NCI-H1694 treated with DMSO at 0.1 percent for 48 hours (cell line): ENCODE data around the gene ESRRA.

Source experiments
- DNase-seq: peaks from one replicate; lab custom pipeline; 2025; lab: John Stamatoyannopoulos, UW

Gene ESRRA

DNA sequence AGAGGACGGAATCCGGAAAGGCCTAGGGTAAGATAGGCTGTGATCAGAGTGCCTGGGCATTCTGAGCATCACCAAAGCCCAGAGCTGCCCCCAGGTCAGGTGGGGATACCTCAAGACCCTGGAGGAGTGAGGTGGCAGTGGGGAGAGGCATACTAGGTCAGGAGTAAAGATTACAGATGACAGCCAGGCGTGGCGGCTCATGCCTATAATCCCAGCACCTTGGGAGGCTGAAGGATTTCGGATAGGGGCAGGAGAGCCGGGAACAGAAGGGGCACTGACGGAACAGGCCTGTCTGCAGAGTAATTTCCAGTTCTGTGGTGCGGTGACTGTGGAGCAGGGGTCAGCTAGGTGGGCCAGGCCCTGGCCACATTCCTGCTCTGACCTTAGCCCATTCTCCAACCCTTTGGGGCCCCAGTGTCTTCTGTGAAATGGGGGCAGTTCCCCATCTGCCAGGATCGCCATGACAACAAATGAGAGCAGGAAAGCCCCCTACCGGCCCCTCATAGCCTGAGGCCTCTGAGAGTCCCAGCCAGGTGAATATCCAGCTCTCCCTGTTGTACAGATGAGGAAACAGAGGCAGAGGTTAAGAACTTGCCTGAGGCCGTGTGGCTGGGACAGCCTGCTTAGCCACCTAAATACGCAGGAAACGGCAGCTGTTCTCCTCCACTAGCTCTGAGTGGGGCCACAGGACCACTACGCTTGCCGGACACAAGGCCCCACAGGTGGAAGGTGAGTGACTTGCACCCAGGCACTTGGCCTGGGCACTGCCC lies 30.1 kb upstream of the ESRRA start:
- no peak for DNase-seq

GRCh38 chr11:64275841-64276240 lies 29.5 kb upstream of the ESRRA start:
- no peak for DNase-seq

GRCh38 chr11:64276653-64277431 lies 28.5 kb upstream of the ESRRA start:
- DNase-seq, result no peak

- DNase-seq, result no peak
Observed at GRCh38 chr11:64278576-64279190, 26.6 kb upstream of the ESRRA start.

DNA sequence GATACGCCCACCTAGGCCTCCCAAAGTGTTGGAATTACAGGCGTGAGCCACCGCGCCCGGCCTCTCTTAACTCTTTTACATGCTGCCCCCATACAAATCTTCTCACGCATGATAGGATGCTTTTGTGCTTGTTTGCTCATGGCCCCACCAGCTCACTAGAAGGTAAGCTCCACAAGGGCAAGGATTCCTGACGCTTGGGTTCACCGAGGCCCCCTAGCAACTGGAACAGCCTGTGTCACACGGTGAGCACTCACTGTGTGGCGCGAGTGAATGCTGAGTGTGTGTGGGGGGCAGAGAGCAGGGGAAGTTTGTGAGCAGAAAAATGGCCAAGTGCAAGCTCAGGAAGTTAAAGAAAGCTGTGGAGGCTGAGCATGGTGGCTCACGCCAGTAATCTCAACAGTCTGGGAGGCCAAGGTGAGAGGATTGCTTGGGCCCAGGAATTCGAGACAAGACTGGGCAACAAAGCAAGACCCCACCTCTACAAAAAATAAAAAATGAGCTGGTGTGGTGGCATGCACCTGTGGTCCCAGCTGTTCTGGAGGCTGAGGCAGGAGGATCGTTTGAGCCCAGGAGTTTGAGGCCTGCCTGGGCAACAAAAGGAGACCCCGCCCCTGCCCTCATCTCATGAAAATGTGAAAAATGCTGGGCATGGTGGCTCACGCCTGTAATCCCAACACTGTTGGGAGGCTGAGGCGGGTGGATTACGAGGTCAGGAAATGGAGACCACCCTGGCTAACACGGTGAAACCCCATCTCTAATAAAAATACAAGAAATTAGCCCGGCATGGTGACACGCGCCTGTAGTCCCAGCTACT lies 23.2 kb upstream of the ESRRA start:
- no peak for DNase-seq

GRCh38 chr11:64283092-64283491 lies 22.2 kb upstream of the ESRRA start:
- DNase-seq, result no peak

- DNase-seq, result peak; percentile 71
Observed at GRCh38 chr11:64284048-64284961, 21.0 kb upstream of the ESRRA start, which contains the start of gene BAD. BAD (minus strand) TSS chr11:64284665; CDS start chr11:64284368, 297 bp downstream.

- DNase-seq, result peak; percentile 55
Observed at GRCh38 chr11:64284962-64285884, 20.1 kb upstream of the ESRRA start, which contains the start of gene GPR137. GPR137 (plus strand) TSS chr11:64285848; CDS start chr11:64286525, 677 bp downstream.

GRCh38 chr11:64285885-64286800 lies 19.2 kb upstream of the ESRRA start:
- peak; percentile 43 for DNase-seq

DNA sequence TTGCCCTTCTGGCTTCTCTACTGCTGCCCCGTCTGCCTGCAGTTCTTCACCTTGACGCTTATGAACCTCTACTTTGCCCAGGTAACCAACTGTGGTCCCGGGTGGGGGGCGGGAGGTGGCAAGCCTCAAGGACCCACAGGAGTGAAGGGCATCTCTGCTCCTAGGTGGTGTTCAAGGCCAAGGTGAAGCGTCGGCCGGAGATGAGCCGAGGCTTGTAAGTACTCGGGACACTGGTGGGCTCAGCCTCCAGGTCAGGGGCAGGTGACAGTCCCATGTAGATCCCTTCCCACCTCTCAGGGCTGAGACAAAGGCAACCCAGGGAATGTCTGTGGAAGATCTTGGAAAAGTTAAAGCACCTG lies 18.5 kb upstream of the ESRRA start:
- no peak for DNase-seq

DNA sequence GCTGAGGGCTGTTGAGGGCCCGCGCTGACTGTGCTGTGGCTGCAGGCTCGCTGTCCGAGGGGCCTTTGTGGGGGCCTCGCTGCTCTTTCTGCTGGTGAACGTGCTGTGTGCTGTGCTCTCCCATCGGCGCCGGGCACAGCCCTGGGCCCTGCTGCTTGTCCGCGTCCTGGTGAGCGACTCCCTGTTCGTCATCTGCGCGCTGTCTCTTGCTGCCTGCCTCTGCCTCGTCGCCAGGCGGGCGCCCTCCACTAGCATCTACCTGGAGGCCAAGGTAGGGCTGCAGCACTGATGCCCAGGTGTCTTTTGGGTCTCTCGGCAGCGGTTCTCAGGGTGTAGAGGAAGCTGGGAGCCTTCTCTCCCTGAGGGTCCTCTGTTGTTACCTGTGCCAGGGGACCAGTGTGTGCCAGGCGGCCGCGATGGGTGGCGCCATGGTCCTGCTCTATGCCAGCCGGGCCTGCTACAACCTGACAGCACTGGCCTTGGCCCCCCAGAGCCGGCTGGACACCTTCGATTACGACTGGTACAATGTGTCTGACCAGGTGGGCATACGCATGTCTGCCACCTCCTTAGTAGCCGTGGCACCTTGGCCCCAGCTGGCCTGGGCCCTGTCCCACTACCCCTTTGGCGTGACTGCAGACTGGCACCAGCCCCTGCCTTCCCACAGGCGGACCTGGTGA lies 17.5 kb upstream of the ESRRA start:
- no peak for DNase-seq

DNA sequence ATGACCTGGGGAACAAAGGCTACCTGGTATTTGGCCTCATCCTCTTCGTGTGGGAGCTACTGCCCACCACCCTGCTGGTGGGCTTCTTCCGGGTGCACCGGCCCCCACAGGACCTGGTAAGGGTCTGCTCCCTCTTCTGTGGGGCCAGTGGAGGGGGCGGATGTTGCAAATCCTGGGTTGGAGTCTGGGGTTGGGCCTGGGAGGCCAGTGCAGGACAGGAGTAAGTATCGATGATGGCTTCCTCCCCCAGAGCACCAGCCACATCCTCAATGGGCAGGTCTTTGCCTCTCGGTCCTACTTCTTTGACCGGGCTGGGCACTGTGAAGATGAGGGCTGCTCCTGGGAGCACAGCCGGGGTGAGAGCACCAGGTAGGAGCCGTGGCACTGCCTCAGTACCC lies 17.0 kb upstream of the ESRRA start:
- no peak for DNase-seq

DNA sequence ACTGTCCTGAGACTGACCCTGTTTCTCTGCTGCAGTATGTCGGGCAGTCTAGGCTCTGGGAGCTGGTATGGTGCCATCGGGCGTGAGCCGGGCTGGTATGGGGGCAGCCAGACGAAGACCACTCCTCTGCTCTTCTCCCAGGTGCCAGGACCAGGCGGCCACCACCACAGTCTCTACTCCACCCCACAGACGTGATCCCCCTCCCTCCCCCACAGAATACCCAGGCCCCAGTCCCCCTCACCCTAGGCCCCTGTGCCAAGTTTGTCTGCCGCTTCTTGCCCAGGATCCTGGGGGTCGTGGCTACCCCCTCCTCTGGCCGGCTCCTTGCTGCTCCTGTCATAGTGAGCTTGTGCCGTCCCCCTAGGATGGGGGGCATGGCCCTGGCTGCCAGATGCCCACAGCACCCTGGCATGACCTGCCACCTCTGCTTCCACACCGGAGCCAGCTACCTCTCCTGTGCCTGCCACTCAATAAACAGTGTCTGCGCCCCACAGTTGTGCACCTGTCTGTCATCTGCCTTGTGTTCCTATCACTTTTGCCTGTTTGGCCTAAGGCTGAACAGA lies 16.2 kb upstream of the ESRRA start:
- no peak for DNase-seq

DNA sequence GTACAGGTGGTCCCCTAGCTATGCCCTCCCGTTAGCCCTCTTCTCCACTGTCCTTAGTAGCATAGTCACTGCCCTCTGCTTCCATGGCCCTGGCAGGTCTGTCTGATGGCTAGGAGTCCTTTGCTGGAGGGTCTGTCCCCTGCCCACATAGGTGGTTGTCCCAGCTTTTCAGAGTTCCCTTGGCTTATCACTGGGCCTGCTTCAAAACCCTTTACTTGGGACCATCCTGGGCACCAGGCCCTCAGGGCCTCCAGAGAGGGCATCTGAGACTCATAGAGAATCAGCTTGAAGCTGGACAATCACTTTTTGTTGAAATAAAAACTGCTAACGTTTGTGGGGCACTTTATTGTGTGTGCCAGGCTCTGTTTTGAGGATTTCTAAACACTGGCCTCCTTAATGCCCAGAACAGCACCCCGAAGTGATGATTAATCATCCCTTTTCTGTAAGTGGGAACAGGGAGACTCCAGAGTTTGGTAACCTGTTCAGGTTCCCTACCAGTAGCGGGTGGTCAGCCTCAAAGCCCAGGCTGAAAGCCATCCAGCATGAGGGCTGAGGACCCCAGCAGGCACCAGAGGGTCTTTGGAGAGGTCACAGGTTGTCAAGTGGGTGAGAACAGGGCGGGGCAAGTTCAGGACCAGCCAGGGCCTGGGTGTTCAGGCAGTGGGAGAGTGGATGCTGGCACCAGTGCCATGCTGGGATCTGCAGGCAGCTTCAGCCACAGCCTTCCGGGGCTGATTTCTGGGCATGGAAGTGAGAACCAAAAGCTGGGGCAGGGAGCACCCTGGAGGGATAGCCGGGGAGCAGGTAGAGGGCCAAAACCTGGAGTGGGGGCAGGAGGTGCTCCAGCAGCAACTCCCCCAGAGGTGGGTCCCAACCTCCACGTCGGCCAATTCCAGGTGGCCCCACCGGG lies 14.7 kb upstream of the ESRRA start:
- DNase-seq, result no peak

DNA sequence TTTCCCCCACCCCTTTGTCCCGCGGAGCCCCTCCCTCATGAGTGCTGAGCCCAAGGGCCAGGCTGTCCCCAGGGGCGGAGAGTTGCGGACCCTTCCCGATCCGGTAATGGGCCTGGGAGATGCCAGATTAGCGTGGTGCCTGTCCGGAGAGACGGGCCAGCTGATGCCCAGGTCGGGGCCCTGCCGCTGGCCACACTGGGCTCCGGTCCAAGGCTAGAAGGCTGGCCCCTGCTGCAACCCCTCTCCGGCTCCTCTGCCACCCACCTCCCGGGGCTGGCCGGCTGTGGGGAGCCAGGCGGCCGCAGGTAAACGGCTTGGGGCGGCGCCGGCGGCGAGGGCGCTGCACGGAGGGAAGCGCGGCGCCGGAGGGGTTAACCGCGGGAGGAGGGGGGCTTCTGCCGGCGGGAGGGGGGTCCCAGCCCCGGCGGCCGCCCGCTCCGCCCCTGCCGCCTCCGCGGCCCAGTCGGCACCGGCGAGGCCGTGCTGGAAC lies 14.0 kb upstream of the ESRRA start, which contains the start of gene KCNK4:
Gene KCNK4 (plus strand): TSS at position 41 of the 490 bp plus-strand sequence. CDS start 1,717 bp downstream, outside the sequence.
- no peak for DNase-seq

DNA sequence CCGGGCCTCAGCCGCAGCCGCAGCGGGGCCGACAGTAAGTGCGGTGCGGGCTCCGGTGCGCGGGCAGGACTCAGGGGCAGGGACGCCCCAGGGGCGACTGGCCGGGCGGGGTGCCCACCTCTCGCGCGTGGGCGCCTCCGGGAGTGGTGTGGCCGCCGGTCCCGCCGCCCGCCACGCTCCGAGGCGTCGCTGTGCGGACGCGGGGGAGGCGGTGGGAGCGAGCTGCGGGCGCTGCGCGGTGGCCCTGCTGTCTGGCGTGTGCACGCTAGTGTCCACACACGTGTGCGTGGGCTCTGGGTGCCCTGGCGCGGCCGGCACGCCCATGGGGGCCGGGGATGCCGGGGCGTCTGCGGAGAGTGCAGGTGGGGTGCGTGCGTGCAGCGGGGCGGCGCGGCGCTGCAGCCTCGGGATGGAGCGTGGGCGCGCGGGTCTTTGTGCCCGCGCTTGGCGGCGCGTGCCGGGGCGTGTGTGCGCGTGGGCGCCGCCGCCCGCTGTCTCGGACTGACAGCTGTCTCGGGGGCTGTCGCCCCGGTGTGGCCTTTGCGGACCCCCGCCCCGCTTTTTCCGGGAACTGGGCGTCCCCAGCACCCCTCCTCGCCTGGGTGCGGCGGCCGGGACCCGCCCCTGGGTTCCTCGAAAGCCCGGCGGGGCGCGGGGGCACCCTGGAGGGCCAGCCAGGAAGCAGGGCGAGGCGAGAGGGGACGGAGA lies 13.4 kb upstream of the ESRRA start:
- DNase-seq, result no peak
